Activated naive CD8-positive, alpha-beta T cell treated with anti-CD3 and anti-CD28 coated beads, Interleukin-2, amount 50 U/mL, for 16 hours (primary cell): ENCODE measurements around the gene INTS6.

Source experiments
- DNase-seq: peaks from one replicate; pipeline ENCODE4 v3.0.0-alpha.2; 2020; ENCODE audit warnings: low read depth, low spot score

INTS6 gene

DNA sequence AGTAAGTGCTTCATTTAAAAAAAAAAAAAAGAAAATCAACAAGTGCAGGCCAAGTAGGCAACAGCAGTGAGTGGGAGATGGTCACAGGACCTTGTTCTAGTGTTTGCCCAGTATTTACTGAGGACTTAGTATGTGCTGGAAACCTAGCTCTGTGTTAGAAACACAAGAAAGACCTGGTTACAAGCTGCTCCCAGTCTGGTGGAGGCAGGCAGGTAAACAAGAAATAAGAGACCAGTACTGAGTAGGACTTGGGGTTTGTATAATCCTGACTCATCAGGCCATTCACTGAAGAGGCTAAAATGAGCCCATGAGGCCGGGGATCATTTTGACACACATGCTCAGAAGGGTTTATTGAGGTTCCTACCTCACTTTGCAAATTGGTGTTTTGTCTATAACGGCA, 134.8 kb downstream of the INTS6 start:
- no peak for DNase-seq

DNA sequence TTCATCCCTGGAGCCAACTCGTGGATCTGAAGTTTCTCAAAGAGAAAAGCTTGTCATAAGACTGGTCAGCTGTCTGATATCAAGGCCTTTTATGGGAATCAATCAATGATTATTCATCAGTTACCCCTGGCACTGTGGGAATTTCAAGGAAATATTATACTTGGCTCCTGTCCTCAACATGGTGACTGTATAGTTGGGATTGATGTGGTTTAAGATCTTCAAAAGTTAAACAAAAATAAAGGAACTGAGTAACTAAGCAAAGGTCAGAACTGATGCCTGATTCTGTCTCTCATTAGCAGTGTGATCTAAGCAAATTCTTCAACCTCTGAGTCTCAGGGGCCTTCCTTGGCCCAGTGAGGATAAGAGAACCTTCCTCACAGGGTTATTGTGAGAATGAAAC, 135.6 kb downstream of the INTS6 start:
- DNase-seq, result no peak

- no peak for DNase-seq
Observed at GRCh38 chr13:51313619-51314018, 139.2 kb downstream of the INTS6 start.

DNA sequence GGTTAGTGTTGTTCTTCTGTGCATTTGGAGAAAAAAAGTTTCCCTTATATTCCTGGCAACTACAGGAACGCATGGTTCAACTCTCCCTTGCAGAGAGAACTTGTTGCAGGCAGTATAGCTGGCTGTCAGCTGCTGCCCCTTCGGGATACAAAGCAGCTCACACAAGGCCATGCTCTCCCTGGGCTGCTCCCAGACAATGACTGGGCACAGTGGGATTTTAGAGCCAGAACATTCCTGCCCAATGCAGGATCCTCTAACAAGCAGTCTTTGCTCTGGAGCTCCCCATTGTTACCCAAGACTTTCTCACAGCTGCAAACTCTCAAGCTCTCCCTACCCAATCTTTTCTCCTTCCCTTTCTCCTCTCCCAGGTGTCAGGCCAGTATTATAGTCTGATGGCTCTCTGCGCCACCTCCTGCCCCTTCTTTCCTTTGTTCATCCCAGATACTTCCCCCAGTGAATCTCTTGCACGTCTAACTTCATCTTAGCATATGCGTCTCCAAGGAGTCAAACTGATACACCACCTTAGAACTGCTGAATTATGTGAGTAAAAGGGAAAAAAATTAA, 140.8 kb downstream of the INTS6 start:
- DNase-seq, result no peak
